Measurements from ENCODE around the gene STEAP3. TPM values are rescaled to one million over a fixed set of nuclear protein-coding genes. Genes with fewer than 3 reads are reported as not detected.
"Not testable (repeated sequence)": the region's sequence is repeated elsewhere in the genome, so short reads cannot be mapped to it uniquely, and the experiment has no call there.

STEAP3 gene
- total RNA-seq, 6 experiments from 2014 or later: 118 to 165 (median 131) TPM

- peaks cover 0 to 54% (median 23%) of the 10 kb centered on the region in 4 donors for H3K36me3 ChIP-seq
- no peaks in the 10 kb centered on the region for H3K27me3 ChIP-seq
- WGBS (ENCODE audit: insufficient coverage, low coverage, low lambda C conversion rate, missing lambda C conversion rate): 90% methylated on average over 3 of the region's 6 CpGs
- DNase-seq: no peak
- no peak overlapping the region for H3K4me3 ChIP-seq
- H3K4me1 ChIP-seq: peaks cover 0 to 4% (median 0%) of the 10 kb centered on the region in 4 donors
- TF ChIP-seq CTCF (IDR thresholded peaks at IDR 0.05): no peak
- no peak for TF ChIP-seq POLR2A (IDR thresholded peaks at IDR 0.05)
- ATAC-seq: no peak
- intact Hi-C loops (cut with DNase I): no loop called here
- no peaks in the 10 kb centered on the region for H3K9me3 ChIP-seq
- no peak overlapping the region for H3K27ac ChIP-seq
These were observed 42.0 kb downstream of the STEAP3 start for GRCh38 chr2:119265693-119266066.

- DNase-seq (no peak), ATAC-seq (no peak)
- WGBS (ENCODE audit: insufficient coverage, low coverage, low lambda C conversion rate, missing lambda C conversion rate): no CpG with 5 or more reads among the region's 8 CpGs
- Histone ChIP-seq H3K36me3 (peaks cover 0 to 49% (median 21%) of the 10 kb centered on the region in 4 donors), H3K27me3 (no peaks in the 10 kb centered on the region), H3K9me3 (no peaks in the 10 kb centered on the region), H3K4me1 (peaks cover 0 to 4% (median 0%) of the 10 kb centered on the region in 4 donors), H3K4me3 (no peak overlapping the region), H3K27ac (no peak overlapping the region)
- TF ChIP-seq CTCF (IDR thresholded peaks at IDR 0.05) (no peak), POLR2A (IDR thresholded peaks at IDR 0.05) (no peak)
- intact Hi-C loops (cut with DNase I): no loop called here
These were observed 42.5 kb downstream of the STEAP3 start for GRCh38 chr2:119266091-119266589.

- ATAC-seq: peak in 2 of 4 donors; percentile 12 to 20
- intact Hi-C loops (cut with DNase I): no loop called here
- H3K9me3 ChIP-seq: no peaks in the 10 kb centered on the region
These were observed 44.0 kb downstream of the STEAP3 start for GRCh38 chr2:119267604-119268003.

GRCh38 chr2:119276864-119277263 is 53.2 kb downstream of the STEAP3 start:
- H3K36me3 ChIP-seq: no peaks in the 10 kb centered on the region
- H3K4me1 ChIP-seq: no peaks in the 10 kb centered on the region
- no peak overlapping the region for H3K27ac ChIP-seq
- 72% methylated on average over 6 of the region's 8 CpGs for WGBS (ENCODE audit: insufficient coverage, low coverage, low lambda C conversion rate, missing lambda C conversion rate)
- no peaks in the 10 kb centered on the region for H3K9me3 ChIP-seq
- H3K4me3 ChIP-seq: no peak overlapping the region
- no peak for ATAC-seq
- H3K27me3 ChIP-seq: no peaks in the 10 kb centered on the region
- no peak for DNase-seq
- TF ChIP-seq CTCF (IDR thresholded peaks at IDR 0.05): no peak
- TF ChIP-seq POLR2A (IDR thresholded peaks at IDR 0.05): no peak
- intact Hi-C loops (cut with DNase I): no loop called here

More at GRCh38 chr2:119267604-119268003, 44.0 kb downstream of the STEAP3 start:
- Histone ChIP-seq H3K4me3 (no peak overlapping the region), H3K4me1 (peaks cover 0 to 4% (median 0%) of the 10 kb centered on the region in 4 donors), H3K36me3 (peaks cover 0 to 38% (median 15%) of the 10 kb centered on the region in 4 donors), H3K27me3 (no peaks in the 10 kb centered on the region), H3K27ac (no peak overlapping the region)
- no peak for TF ChIP-seq CTCF (IDR thresholded peaks at IDR 0.05)
- no peak for TF ChIP-seq POLR2A (IDR thresholded peaks at IDR 0.05)
- DNase-seq: no peak

GRCh38 chr2:119278385-119278784 is 54.8 kb downstream of the STEAP3 start:
- WGBS (ENCODE audit: insufficient coverage, low coverage, low lambda C conversion rate, missing lambda C conversion rate): 100% methylated on average over 2 of the region's 2 CpGs
- ATAC-seq; H3K27ac ChIP-seq; H3K27me3 ChIP-seq; H3K9me3 ChIP-seq; H3K4me1 ChIP-seq; H3K36me3 ChIP-seq; DNase-seq; H3K4me3 ChIP-seq; intact Hi-C loops (cut with DNase I): not testable (repeated sequence)

Measured in right lobe of liver (tissue), 6 donors.